ENCODE results near the gene LYRM9. TPM values are rescaled to one million over a fixed set of nuclear protein-coding genes. Genes with fewer than 3 reads are reported as not detected.

LYRM9 gene
- total and polyA plus RNA-seq, 2 donors (not counting 1 experiment from before 2014, with no cell fraction given): 9.7 to 13.7 TPM

GRCh38 chr17:27895123-27895895, 2.1 kb upstream of the LYRM9 start:
- Histone ChIP-seq H4K20me1 (ENCODE audit: control insufficient read depth, extremely low read depth, insufficient read depth, low read length) (no peaks in the 10 kb centered on the region), H3K27ac (ENCODE audit: insufficient read depth, low read length) (no peak overlapping the region), H3K4me2 (ENCODE audit: extremely low read depth, insufficient read depth, low read length) (no peak overlapping the region), H3K4me1 (ENCODE audit: control insufficient read depth, extremely low read depth, insufficient read depth, low read length) (peaks cover 5% of the 10 kb centered on the region), H3K79me2 (ENCODE audit: control insufficient read depth, insufficient read depth, low read length) (no peaks in the 10 kb centered on the region), H2AFZ (ENCODE audit: low read length) (no peak overlapping the region), H3K4me3 (replicated peaks in 1 of 4; ENCODE audit: control extremely low read depth in 1 of 4, insufficient read depth in 1 of 4, low read depth in 3 of 4, low read length in 4 of 4) (no peak overlapping the region), H3K9ac (ENCODE audit: insufficient read depth, low read length) (no peak overlapping the region), H3K9me3 (ENCODE audit: control insufficient read depth, insufficient read depth, low read depth, low read length) (no peaks in the 10 kb centered on the region), H3K27me3 (ENCODE audit: control insufficient read depth, insufficient read depth, low read length) (peaks cover 9% of the 10 kb centered on the region), H3K36me3 (ENCODE audit: control insufficient read depth, insufficient read depth, low read length) (no peaks in the 10 kb centered on the region)
- TF ChIP-seq EZH2 (IDR thresholded peaks at IDR 0.05; ENCODE audit: low read length, missing control alignments): no peak
- no peak for DNase-seq (ENCODE audit: low read depth in 2 of 2)

- H2AFZ ChIP-seq (ENCODE audit: low read length): no peak overlapping the region
- TF ChIP-seq, protein P1, sequence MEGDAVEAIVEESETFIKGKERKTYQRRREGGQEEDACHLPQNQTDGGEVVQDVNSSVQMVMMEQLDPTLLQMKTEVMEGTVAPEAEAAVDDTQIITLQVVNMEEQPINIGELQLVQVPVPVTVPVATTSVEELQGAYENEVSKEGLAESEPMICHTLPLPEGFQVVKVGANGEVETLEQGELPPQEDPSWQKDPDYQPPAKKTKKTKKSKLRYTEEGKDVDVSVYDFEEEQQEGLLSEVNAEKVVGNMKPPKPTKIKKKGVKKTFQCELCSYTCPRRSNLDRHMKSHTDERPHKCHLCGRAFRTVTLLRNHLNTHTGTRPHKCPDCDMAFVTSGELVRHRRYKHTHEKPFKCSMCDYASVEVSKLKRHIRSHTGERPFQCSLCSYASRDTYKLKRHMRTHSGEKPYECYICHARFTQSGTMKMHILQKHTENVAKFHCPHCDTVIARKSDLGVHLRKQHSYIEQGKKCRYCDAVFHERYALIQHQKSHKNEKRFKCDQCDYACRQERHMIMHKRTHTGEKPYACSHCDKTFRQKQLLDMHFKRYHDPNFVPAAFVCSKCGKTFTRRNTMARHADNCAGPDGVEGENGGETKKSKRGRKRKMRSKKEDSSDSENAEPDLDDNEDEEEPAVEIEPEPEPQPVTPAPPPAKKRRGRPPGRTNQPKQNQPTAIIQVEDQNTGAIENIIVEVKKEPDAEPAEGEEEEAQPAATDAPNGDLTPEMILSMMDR (conservative IDR thresholded peaks at IDR 0.05 in 1 of 2, IDR thresholded peaks at IDR 0.05 in 1 of 2; ENCODE audit: low read depth in 1 of 2, low read length in 2 of 2): no peak
- no peak for TF ChIP-seq EZH2 (IDR thresholded peaks at IDR 0.05; ENCODE audit: low read length, missing control alignments)
- H3K79me2 ChIP-seq (ENCODE audit: control insufficient read depth, insufficient read depth, low read length): no peaks in the 10 kb centered on the region
- no peaks in the 10 kb centered on the region for H3K36me3 ChIP-seq (ENCODE audit: control insufficient read depth, insufficient read depth, low read length)
- no peaks in the 10 kb centered on the region for H4K20me1 ChIP-seq (ENCODE audit: control insufficient read depth, extremely low read depth, insufficient read depth, low read length)
- no peaks in the 10 kb centered on the region for H3K9me3 ChIP-seq (ENCODE audit: control insufficient read depth, insufficient read depth, low read depth, low read length)
- no peak overlapping the region for H3K9ac ChIP-seq (ENCODE audit: insufficient read depth, low read length)
- H3K27me3 ChIP-seq (ENCODE audit: control insufficient read depth, insufficient read depth, low read length): peaks cover 9% of the 10 kb centered on the region
- H3K4me2 ChIP-seq (ENCODE audit: extremely low read depth, insufficient read depth, low read length): peak overlapping the region; percentile 82
- DNase-seq (ENCODE audit: low read depth in 2 of 2): no peak
- no peak overlapping the region for H3K27ac ChIP-seq (ENCODE audit: insufficient read depth, low read length)
- no peak overlapping the region for H3K4me3 ChIP-seq (replicated peaks in 1 of 4; ENCODE audit: control extremely low read depth in 1 of 4, insufficient read depth in 1 of 4, low read depth in 3 of 4, low read length in 4 of 4)
- H3K4me1 ChIP-seq (ENCODE audit: control insufficient read depth, extremely low read depth, insufficient read depth, low read length): peaks cover 5% of the 10 kb centered on the region
These were observed 807 bp upstream of the LYRM9 start for GRCh38 chr17:27893841-27894503.

DNA sequence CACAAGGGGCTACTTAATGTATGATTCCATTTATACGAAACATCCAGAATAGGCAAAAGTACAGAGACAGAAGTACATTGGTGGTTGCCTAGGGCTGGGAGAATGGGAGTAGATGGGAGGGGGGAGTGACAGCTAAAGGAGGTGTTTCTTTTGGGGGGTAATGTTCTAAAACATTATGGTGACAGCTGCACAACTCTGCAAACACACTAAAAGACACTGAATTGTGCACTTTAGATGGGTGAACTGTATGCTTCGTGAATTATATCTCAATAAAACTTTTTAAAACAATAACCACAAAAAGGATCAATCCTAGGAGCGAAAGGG, 661 bp downstream of the LYRM9 start:
- no peaks in the 10 kb centered on the region for H3K79me2 ChIP-seq (ENCODE audit: control insufficient read depth, insufficient read depth, low read length)
- TF ChIP-seq, protein P1 (conservative IDR thresholded peaks at IDR 0.05 in 1 of 2, IDR thresholded peaks at IDR 0.05 in 1 of 2; ENCODE audit: low read depth in 1 of 2, low read length in 2 of 2): no peak
- TF ChIP-seq EZH2 (IDR thresholded peaks at IDR 0.05; ENCODE audit: low read length, missing control alignments): no peak
- H3K27me3 ChIP-seq (ENCODE audit: control insufficient read depth, insufficient read depth, low read length): peaks cover 5% of the 10 kb centered on the region
- DNase-seq (ENCODE audit: low read depth in 2 of 2): peak in 1 of 2 donors; percentile 1
- no peaks in the 10 kb centered on the region for H3K36me3 ChIP-seq (ENCODE audit: control insufficient read depth, insufficient read depth, low read length)
- no peaks in the 10 kb centered on the region for H3K9me3 ChIP-seq (ENCODE audit: control insufficient read depth, insufficient read depth, low read depth, low read length)
- H4K20me1 ChIP-seq (ENCODE audit: control insufficient read depth, extremely low read depth, insufficient read depth, low read length): no peaks in the 10 kb centered on the region
- H3K27ac ChIP-seq (ENCODE audit: insufficient read depth, low read length): peak overlapping the region; percentile 46
- peak overlapping the region; percentile 76 for H3K9ac ChIP-seq (ENCODE audit: insufficient read depth, low read length)
- peak overlapping the region; percentile 47 to 74 (median 58) for H3K4me3 ChIP-seq (replicated peaks in 1 of 4; ENCODE audit: control extremely low read depth in 1 of 4, insufficient read depth in 1 of 4, low read depth in 3 of 4, low read length in 4 of 4)
- peaks cover 5% of the 10 kb centered on the region for H3K4me1 ChIP-seq (ENCODE audit: control insufficient read depth, extremely low read depth, insufficient read depth, low read length)
- peak overlapping the region; percentile 14 for H2AFZ ChIP-seq (ENCODE audit: low read length)
- peak overlapping the region; percentile 97 for H3K4me2 ChIP-seq (ENCODE audit: extremely low read depth, insufficient read depth, low read length)
